Measurements from ENCODE around the gene AVPI1.

The AVPI1 gene

GRCh38 chr10:97717627-97718026, 30.6 kb upstream of the AVPI1 start:
- TF ChIP-seq TCF12 (IDR thresholded peaks at IDR 0.05; ENCODE audit: low read depth) (no peak), CREB1 (IDR thresholded peaks at IDR 0.05; ENCODE audit: low read depth) (no peak), EP300 (IDR thresholded peaks at IDR 0.05; ENCODE audit: borderline replicate concordance) (no peak), USF1 (IDR thresholded peaks at IDR 0.05) (no peak), FOXM1 (IDR thresholded peaks at IDR 0.05; ENCODE audit: borderline replicate concordance, low read depth) (no peak), TAF1 (IDR thresholded peaks at IDR 0.05; ENCODE audit: low read depth) (no peak), EGR1 (IDR thresholded peaks at IDR 0.05) (no peak), RAD21 (IDR thresholded peaks at IDR 0.05; ENCODE audit: low read depth) (no peak), REST (IDR thresholded peaks at IDR 0.05; ENCODE audit: low read depth) (no peak)

- no peak for TF ChIP-seq EGR1 (IDR thresholded peaks at IDR 0.05)
Measured at GRCh38 chr10:97715259-97715874, 28.3 kb upstream of the AVPI1 start.

GRCh38 chr10:97714401-97715258, 27.6 kb upstream of the AVPI1 start:
- TF ChIP-seq ZBTB7A (IDR thresholded peaks at IDR 0.05; ENCODE audit: low read depth), result no peak; the same call in 1 of the 2 replicates
- TF ChIP-seq TAF1 (IDR thresholded peaks at IDR 0.05; ENCODE audit: low read depth), result 0 out of 2 replicates have a peak, but pooled peaks have one; percentile 38

GRCh38 chr10:97713826-97714400, 26.9 kb upstream of the AVPI1 start:
- peak; percentile 21; the same call in 1 of the 2 replicates for TF ChIP-seq TAF1 (IDR thresholded peaks at IDR 0.05; ENCODE audit: low read depth)
- no peak for TF ChIP-seq REST (IDR thresholded peaks at IDR 0.05; ENCODE audit: low read depth)
- TF ChIP-seq FOXM1 (IDR thresholded peaks at IDR 0.05; ENCODE audit: borderline replicate concordance, low read depth), result no peak
- peak; percentile 26; the same call in 1 of the 2 replicates for TF ChIP-seq EP300 (IDR thresholded peaks at IDR 0.05; ENCODE audit: borderline replicate concordance)
- TF ChIP-seq USF1 (IDR thresholded peaks at IDR 0.05), result peak; percentile 33; the same call in 1 of the 2 replicates
- TF ChIP-seq TCF12 (IDR thresholded peaks at IDR 0.05; ENCODE audit: low read depth), result peak; percentile 76
- no peak for TF ChIP-seq CREB1 (IDR thresholded peaks at IDR 0.05; ENCODE audit: low read depth)
- peak; percentile 77 for TF ChIP-seq YY1 (IDR thresholded peaks at IDR 0.05; ENCODE audit: low read depth)
- TF ChIP-seq TEAD4 (IDR thresholded peaks at IDR 0.05), result peak; percentile 35; the same call in 1 of the 2 replicates
- TF ChIP-seq MAX (IDR thresholded peaks at IDR 0.05), result peak; percentile 100
- peak; percentile 69 for TF ChIP-seq NFIC (IDR thresholded peaks at IDR 0.05)

GRCh38 chr10:97713339-97713825, 26.3 kb upstream of the AVPI1 start, which contains the start of gene MARVELD1:
MARVELD1 (plus strand) TSS chr10:97713730; CDS start chr10:97713877, 147 bp downstream.
- TF ChIP-seq REST (IDR thresholded peaks at IDR 0.05; ENCODE audit: low read depth) (no peak), TAF1 (IDR thresholded peaks at IDR 0.05; ENCODE audit: low read depth) (peak; percentile 16; the same call in 1 of the 2 replicates)
